LNCaP clone FGC (cell line): ENCODE measurements around the gene IL15.

Source experiments
- DNase-seq: peaks from one replicate; pipeline ENCODE4 v3.0.0-alpha.2; 2011; ENCODE audit warnings: low read depth
- H3K4me3 ChIP-seq: 2 replicates; pipeline ENCODE4 v1.5.1; 2011; ENCODE audit warnings: mild to moderate bottlenecking, low read depth, low read length, control low read depth
- CTCF ChIP-seq: IDR thresholded peaks from 2 replicates; pipeline ENCODE4 v1.5.1; 2012; ENCODE audit warnings: mild to moderate bottlenecking; ENCODE audit not compliant: control insufficient read depth, insufficient read depth; ENCODE audit errors: extremely low read depth

Gene IL15

GRCh38 chr4:141761926-141762325 is 125.5 kb downstream of the IL15 start:
- no peak for TF ChIP-seq CTCF
- H3K4me3 ChIP-seq: no peak overlapping the region
- no peak for DNase-seq

DNA sequence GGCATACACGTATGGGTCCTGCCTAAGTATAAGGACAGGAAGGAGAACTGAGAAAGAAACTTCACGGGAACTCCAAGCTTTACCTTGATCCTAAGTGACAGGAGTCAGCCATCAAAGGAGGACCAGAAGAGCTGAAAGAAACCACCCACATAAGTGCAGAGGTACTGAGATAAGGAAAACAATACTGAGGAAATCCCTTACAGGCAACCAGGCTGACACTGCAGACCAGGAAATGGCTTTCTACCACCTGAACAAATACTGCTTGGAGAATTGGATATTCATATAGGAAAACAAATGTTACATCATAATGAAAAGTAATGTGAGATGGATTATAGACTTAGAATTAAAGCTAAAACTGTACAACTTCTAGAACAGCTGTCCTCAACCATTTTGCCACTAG is 127.0 kb downstream of the IL15 start:
- no peak overlapping the region for H3K4me3 ChIP-seq
- TF ChIP-seq CTCF: no peak
- DNase-seq: no peak

- DNase-seq: no peak
- no peak overlapping the region for H3K4me3 ChIP-seq
- no peak for TF ChIP-seq CTCF
Observed at GRCh38 chr4:141768954-141769353, 132.6 kb downstream of the IL15 start.

DNA sequence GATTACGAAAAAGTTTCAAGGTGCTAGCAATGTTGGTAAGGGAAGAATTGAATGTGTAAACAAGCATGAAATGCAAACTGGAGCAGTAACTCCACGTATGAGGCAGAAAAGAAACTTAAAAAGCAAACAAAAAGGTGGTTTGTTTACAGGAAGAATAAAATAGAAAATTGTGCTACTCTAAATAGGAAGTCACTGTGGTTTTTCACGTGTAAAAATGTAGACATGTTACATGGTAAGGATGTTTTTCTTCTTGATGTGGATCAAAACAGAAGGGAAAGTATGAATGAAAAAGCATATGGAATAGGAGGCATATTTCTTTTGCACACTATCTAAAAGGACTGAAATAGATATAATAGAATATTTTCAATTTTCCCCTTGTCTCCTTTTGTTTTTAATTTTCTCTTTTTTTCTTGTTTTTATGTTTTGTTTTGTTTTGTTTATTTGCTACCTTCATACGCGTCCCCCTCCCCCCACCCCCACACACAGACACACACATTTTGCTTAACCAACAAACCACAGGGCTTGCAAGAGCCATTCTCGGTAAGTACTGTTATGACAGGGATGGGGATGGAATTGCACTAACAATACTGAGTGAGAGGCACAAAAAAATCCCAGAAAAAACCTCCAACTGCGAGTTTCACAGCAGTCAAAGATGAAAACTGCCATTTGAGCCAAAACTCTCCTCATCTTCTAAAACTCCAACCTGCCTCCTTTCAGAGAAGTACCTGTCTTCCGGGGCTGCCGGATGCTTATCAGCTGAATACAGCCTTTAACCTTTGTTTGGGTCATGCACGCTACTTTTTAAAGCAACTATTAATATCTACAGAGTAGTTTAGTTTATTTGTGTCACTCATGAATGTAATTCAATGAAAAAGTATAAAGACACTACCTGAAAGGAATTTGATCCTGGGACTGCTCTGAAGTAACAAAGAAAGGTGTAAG is 135.8 kb downstream of the IL15 start:
- no peak for DNase-seq
- H3K4me3 ChIP-seq: no peak overlapping the region
- no peak for TF ChIP-seq CTCF

DNA sequence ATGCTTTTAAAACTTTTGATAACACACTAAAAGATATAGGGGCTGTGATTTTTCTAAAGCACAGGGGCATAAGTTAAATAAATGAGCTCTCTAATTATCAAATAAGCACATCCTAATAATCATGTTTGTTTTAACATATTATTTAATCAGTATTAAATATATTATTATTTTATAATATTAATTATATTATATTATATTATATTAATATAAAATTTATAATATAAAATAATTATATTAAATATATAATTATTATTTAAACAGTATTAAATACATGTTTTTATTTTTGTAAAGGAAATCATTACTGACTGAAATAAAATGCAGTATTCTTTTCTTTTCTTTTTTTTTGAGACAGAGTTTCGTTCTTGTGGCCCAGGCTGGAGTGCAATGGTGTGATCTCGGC is 136.5 kb downstream of the IL15 start:
- H3K4me3 ChIP-seq: no peak overlapping the region
- no peak for DNase-seq
- no peak for TF ChIP-seq CTCF

DNA sequence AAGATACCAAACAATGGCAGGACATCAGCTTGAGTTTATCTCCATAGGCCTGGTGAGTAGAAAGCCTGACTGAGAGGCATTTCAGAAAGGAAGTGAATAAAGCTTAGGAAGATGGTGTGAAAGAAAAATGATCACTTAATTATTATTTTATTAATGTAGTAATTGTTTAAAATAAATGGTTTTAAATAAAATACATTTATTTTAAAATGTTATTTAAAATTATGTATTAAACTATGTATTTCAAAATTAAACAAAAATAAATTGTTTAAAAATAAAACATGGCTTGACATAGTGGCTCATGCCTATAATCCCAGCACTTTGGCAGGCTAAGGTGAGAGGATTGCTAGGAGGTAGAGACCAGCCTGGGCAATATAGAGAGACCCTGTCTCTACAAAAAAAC is 145.8 kb downstream of the IL15 start:
- TF ChIP-seq CTCF: no peak
- DNase-seq: no peak
- H3K4me3 ChIP-seq: no peak overlapping the region
